ENCODE measurements around the gene PMM1.
A peak's percentile ranks its signal among the peaks of the same experiment; 100 is the strongest.
"Not testable (repeated sequence)": the region's sequence is repeated elsewhere in the genome, so short reads cannot be mapped to it uniquely, and the experiment has no call there.

Gene PMM1

GRCh38 chr22:41589391-41590241 is at the start of gene PMM1:
TSS of gene PMM1 (minus strand) at chr22:41589840. CDS start at chr22:41589805, 35 bp downstream.
- peak; percentile 100 for DNase-seq

- DNase-seq: no peak
Observed at GRCh38 chr22:41638748-41639147, 49.1 kb upstream of the PMM1 start.

- DNase-seq: no peak
Observed at GRCh38 chr22:41638124-41638523, 48.5 kb upstream of the PMM1 start.

- not testable (repeated sequence) for DNase-seq
Observed at GRCh38 chr22:41637623-41638022, 48.0 kb upstream of the PMM1 start.

GRCh38 chr22:41636467-41636866 is 46.8 kb upstream of the PMM1 start:
- DNase-seq: no peak

GRCh38 chr22:41634610-41635009 is 45.0 kb upstream of the PMM1 start:
- DNase-seq: not testable (repeated sequence)

- DNase-seq: not testable (repeated sequence)
Observed at GRCh38 chr22:41631615-41632014, 42.0 kb upstream of the PMM1 start.

GRCh38 chr22:41631115-41631514 is 41.5 kb upstream of the PMM1 start:
- DNase-seq: not testable (repeated sequence)

- no peak for DNase-seq
Observed at GRCh38 chr22:41625577-41625976, 35.9 kb upstream of the PMM1 start.

- DNase-seq: no peak
Observed at GRCh38 chr22:41621911-41622179, 32.2 kb upstream of the PMM1 start.

- DNase-seq: peak; percentile 98
Observed at GRCh38 chr22:41621099-41621910, 31.7 kb upstream of the PMM1 start, which contains the start of gene XRCC6. TSS of gene XRCC6 (plus strand) at chr22:41621295. CDS start at chr22:41622005, 710 bp downstream.

GRCh38 chr22:41620589-41621098 is 31.0 kb upstream of the PMM1 start, which contains the start of gene DESI1:
TSS of gene DESI1 (minus strand) at chr22:41621043. CDS start at chr22:41620839, 204 bp downstream.
- peak; percentile 33 for DNase-seq

GRCh38 chr22:41619979-41620588 is 30.4 kb upstream of the PMM1 start:
- DNase-seq: peak; percentile 51

GRCh38 chr22:41613456-41613855 is 23.8 kb upstream of the PMM1 start:
- no peak for DNase-seq

- DNase-seq: no peak
Observed at GRCh38 chr22:41612603-41613306, 23.1 kb upstream of the PMM1 start.

- no peak for DNase-seq
Observed at GRCh38 chr22:41608386-41608785, 18.7 kb upstream of the PMM1 start.

- DNase-seq: no peak
Observed at GRCh38 chr22:41603873-41604332, 14.3 kb upstream of the PMM1 start.

GRCh38 chr22:41600976-41601375 is 11.3 kb upstream of the PMM1 start:
- DNase-seq: no peak

- no peak for DNase-seq
Observed at GRCh38 chr22:41598891-41599635, 9.4 kb upstream of the PMM1 start.

- no peak for DNase-seq
Observed at GRCh38 chr22:41598081-41598480, 8.4 kb upstream of the PMM1 start.

- no peak for DNase-seq
Observed at GRCh38 chr22:41597635-41597953, 8.0 kb upstream of the PMM1 start.
